Measurements from ENCODE around the gene DTNA.

- TF ChIP-seq CTCF (IDR thresholded peaks at IDR 0.05) (no peak), POLR2A (IDR thresholded peaks at IDR 0.05) (no peak)
Measured at GRCh38 chr18:34773961-34774766, 64.1 kb downstream of the DTNA start.

All from prostate gland (tissue), 2 donors.